Stimulated activated CD4-positive, alpha-beta T cell treated with anti-CD3 and anti-CD28 coated beads, Interleukin-1b, Interleukin-23, amount 100 ng/mL, for 4 hours (primary cell): ENCODE results near the gene CUBN.

Experiments
- DNase-seq, 2 donors: peaks; one replicate each; pipeline ENCODE4 v3.0.0-alpha.2; 2020; ENCODE audit warnings: low read depth in 2 of 2

The CUBN gene

DNA sequence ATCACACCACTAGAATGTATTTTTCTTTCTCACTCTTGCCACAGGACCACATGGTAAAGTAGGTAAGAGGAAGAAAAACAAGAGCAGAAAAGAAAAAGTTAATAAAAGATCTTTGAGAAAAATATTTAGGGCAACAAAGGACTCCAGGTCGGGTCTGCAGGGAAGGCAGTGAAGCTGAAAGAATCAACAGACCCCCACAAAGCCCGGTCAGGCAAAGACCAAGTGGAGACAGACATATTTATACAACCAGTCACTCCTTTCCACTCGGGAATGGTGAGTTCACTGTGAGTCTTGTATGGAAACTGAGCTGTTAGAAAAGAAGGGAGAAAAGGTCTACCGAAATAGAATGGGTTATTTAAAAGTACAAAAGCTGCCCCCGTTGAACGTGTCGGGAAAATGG is 340.4 kb downstream of the CUBN start:
- no peak for DNase-seq

DNA sequence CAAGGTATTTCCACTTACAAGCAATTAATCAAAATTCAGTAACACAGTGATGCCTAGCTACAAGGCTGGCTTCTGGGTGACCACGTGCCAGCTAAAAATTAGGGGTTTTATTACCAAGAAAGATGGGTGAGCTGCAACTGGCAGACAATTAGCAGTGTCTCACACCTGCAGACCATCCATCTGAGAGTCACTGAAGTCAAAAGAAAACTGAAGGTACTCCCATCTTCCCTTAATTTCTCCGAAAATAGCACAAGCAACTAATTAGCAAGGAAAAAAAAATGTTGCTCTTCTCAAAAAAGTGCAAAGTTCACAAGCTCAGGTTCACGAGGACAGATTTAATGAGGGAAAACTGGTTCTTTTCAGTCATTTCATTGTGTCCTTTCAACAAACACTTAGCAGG is 340.8 kb downstream of the CUBN start:
- DNase-seq, result no peak

DNA sequence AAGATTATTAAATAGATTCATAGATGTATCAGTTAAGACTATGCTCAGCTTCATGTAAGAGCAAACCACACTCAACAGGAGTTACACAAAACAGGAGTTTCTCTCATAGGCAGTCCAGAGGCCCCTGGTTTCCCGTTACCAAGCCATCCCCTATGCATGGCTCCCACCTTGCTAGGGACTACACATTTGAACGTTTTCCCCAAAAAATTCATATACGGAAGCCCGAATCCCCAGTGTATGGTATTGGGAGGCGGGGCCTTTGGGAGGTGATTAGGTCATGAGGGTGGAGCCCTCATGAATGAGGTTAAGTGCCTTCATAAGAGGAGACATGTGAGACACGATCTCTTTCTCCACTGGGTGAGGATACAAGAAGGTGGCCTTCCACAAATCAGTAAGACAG is 341.5 kb downstream of the CUBN start:
- no peak for DNase-seq

DNA sequence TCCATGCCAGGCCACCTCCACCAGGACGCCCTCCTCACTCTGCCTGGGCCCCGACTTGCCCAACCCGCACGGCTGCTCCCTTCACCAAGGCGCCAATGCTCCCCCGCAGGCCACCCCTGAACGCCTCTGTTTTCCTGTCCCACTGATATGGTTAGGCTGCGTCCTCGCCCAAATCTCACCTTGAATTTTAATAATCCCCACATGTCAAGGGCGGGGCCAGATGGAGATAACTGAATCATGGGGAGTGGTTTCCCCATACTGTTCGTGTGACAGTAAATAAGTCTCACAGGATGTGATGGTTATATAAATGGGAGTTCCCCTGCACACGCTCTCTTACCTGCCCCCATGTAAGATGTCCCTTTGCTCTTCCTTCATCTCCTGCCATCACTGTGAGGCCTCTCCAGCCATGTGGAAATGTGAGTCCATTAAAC is 342.2 kb downstream of the CUBN start:
- peak; percentile 33 to 47 for DNase-seq

DNA sequence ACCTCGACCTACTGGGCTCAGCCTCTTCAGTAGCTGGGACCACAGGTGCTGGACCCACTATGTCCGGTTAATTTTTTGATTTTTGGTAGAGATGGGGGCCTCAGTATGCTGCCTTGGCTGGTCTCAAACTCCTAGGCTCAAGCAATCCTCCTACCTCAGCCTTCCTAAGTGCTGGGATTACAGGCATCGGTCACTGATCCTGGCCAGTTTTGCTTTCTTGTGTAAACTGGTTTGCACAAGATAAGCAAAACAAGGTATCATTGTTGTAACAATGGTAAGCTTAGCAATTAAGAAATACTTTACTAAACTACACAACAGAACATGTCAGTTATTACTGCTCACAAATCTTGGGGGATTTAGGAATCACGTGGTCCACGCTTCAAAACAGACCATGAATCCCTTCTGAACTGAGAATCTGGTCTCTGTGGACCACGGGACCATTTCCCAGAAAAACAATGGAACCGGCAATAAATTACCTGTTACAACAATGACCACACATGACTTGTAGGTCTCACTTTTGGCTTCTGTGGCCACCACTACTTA is 349.2 kb downstream of the CUBN start:
- DNase-seq, result no peak

DNA sequence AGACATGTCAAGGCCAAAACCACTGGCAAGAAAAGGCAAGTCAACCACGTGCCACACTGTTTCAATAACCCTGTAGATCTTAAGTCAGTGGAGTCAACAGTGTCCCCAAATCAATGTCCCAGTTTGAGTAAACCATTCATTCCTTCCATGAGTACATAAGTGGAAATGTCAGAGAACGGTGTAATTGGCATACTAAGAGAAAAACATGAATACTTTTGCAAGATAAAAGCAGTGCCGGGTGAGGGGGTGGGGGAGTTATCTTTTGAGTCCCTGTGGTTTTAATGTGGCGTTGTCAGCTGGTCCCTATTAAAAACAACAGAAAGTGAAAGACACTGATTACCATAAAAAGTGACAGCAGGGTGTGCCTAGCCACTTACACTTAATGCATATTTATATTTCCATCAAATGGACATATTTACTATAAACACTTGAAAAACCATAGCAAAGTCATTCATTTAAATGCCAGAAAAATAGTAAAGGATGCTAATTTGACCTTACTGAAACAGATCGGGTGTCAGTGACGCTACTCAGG is 350.2 kb downstream of the CUBN start:
- peak; percentile 34 to 57 for DNase-seq

DNA sequence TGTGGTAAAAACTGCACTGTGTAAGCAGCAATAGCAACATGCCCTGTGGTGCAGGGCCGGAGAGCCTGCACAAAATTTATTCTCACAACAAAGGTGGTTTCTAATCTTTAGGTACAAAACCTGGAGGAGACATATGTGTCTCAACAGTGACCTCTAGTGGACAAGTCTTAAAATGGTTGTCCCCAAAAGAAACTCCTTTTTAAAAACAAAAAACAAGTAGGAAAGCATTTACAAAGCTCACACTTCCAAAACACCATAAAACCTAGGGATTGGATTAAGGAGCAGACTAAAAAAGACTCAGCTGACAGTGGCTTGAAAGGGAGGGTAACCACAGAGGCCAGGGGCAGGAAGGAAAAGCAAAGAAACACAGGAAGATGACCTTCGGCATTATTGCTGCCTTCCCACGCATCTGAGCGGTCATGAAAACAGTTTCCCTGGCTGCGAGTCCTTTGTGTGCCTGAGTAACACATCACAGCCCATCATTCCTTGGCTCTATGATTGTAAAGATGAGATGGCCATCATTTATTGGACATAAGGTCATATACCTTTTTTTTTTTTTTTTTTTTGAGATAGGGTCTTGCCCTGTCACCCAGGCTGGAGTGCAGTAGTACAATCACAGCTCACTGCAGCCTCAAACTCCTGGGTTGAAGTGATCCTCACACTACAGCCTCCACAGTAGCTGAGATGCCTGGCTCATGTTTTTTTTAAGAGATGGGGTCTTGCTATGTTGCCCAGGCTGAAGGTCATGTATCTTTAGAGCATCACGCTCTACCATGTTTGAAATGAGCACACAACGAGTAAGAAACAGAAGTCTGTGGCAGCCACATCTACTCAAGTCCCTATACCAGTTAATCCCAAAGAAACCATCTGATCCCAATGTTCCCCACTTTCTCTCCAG is 351.9 kb downstream of the CUBN start:
- no peak for DNase-seq

DNA sequence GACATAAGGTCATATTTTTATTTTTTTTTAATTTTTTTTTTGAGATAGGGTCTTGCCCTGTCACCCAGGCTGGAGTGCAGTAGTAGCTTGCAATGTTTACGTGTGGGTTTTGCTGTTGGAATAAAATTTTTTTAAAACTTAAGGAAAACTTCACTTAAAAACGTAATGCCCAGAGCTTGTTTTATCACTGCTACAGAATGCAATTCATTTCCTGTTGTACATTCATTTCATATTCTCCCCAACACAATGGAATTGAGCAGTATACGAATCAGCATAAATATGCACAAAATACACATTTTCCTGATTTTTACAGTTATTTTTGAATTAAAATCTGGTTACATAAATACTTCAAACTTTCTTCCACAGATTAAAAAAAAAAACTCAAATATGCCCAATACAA is 352.7 kb downstream of the CUBN start:
- DNase-seq, result no peak
